ENCODE data around the gene G3BP2.

- TF ChIP-seq CTCF (IDR thresholded peaks at IDR 0.05; ENCODE audit: insufficient read depth, low read length, poor library complexity, severe bottlenecking) (no peak), EZH2phosphoT487 (conservative IDR thresholded peaks at IDR 0.05; ENCODE audit: low read length) (no peak)
Measured at GRCh38 chr4:75644095-75644494, 29.1 kb downstream of the G3BP2 start.

Data from SU-DHL-6 (cell line).